ENCODE results near the gene SUV39H1.

The SUV39H1 gene

DNA sequence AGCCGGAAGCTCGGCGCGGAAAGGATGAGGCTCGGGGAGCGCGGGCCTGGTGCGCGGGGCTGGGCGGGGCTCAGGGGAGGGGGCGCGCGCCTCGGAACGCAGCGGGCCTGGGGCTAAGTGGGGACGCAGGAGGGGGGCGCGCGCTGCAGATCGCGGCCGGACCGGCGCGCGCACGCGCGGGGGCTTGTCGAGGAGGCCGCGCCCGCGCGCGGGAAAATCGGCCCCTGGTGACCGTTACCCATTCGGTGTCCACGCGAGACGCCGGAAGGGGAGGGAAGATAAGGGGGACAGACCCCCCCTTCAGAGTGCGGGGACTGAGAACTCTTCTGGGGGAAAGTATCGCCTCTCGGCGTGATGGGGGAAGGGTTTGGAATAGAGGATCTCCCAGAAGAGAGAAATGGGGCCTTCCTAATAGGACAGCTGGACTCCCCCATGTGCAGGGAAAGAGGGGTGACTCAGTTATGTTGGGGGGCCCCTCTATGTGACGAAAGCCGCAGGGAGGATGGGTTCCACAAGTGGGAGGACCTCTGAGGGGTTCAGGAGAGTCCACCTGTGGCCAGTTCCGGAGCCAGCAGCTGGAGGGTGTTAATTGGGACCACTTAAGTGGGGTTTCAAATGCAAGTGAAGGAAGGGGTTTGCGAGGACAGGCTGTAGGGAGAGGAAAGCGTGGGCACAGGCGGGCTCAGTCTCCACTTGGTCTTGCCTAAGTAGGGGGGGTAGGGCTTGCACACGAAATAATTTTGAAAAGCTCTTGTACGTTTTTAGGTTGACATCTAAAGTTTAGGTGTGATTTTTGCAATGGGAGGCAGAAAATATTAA, 584 bp downstream of the SUV39H1 start:
- Histone ChIP-seq H2BK12ac (ENCODE audit: low read length) (no peak overlapping the region), H3K23ac (ENCODE audit: low read length) (no peak overlapping the region), H3K36me3 (ENCODE audit: control insufficient read depth in 1 of 2, insufficient read depth in 2 of 2, low read length in 2 of 2) (peaks cover 10 to 25% of the 10 kb centered on the region in 2 experiments), H3K9me3 (ENCODE audit: insufficient read depth, low read depth, low read length) (no peaks in the 10 kb centered on the region), H3K18ac (ENCODE audit: low read length) (peak overlapping the region; percentile 82), H2BK5ac (ENCODE audit: low read depth, low read length, poor library complexity) (peak overlapping the region; percentile 73), H2BK120ac (ENCODE audit: insufficient read depth, low read length, poor library complexity) (peak overlapping the region; percentile 75), H2AK5ac (ENCODE audit: low read length) (peak overlapping the region; percentile 23), H3K14ac (ENCODE audit: low read length) (peak overlapping the region; percentile 54), H3K4me3 (ENCODE audit: low read depth, low read length) (peak overlapping the region; percentile 75), H3K4ac (ENCODE audit: low read depth, low read length) (peak overlapping the region; percentile 64), H3K27ac (ENCODE audit: low read depth, low read length) (peak overlapping the region; percentile 81), H4K8ac (ENCODE audit: low read depth, low read length) (peak overlapping the region; percentile 86), H3K9ac (ENCODE audit: low read length) (peak overlapping the region; percentile 79), H3K79me2 (ENCODE audit: control insufficient read depth, insufficient read depth, low read length, poor library complexity) (peaks cover 5% of the 10 kb centered on the region), H3K79me1 (ENCODE audit: low read length) (peaks cover 18% of the 10 kb centered on the region), H4K91ac (ENCODE audit: low read depth, low read length) (peak overlapping the region; percentile 72), H3K27me3 (ENCODE audit: insufficient read depth, low read length) (no peaks in the 10 kb centered on the region), H3K4me1 (ENCODE audit: control insufficient read depth in 1 of 2, insufficient read depth in 2 of 2, low read length in 2 of 2) (peaks cover 22 to 32% of the 10 kb centered on the region in 2 experiments), H2AFZ (ENCODE audit: insufficient read depth, low read length, poor library complexity) (peak overlapping the region; percentile 71), H4K12ac (ENCODE audit: low read depth, low read length) (peak overlapping the region; percentile 59), H3K4me2 (ENCODE audit: low read length) (peak overlapping the region; percentile 86)
- WGBS (ENCODE audit: extremely low coverage, insufficient coverage, insufficient read length) = no CpG with 5 or more reads among the region's 56 CpGs
- DNase-seq = no peak

DNA sequence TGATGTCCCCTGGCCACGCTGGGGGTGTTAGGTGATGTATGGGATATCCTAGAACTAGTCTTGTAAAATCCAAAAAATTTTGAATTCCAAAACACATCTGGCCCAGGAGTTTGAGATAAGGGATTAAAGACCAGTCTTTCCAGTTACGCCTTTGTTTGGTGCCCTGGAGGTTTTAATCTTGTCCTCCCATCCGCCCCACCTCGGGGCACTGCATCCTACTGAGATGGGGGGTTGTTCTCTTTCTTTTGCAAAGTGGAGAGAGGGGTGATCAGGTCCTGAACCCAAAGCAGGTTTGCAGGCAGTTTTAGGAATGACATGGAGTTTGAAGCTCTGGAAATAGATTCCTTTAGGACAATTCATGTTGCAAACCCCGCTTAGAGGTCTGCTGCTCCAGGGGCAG, 1.8 kb downstream of the SUV39H1 start:
- H3K27me3 ChIP-seq (ENCODE audit: insufficient read depth, low read length) = no peaks in the 10 kb centered on the region
- peaks cover 25% of the 10 kb centered on the region for H3K79me1 ChIP-seq (ENCODE audit: low read length)
- H4K12ac ChIP-seq (ENCODE audit: low read depth, low read length) = no peak overlapping the region
- H2AK5ac ChIP-seq (ENCODE audit: low read length) = no peak overlapping the region
- no peak overlapping the region for H3K9ac ChIP-seq (ENCODE audit: low read length)
- no peak overlapping the region for H3K18ac ChIP-seq (ENCODE audit: low read length)
- peaks cover 5% of the 10 kb centered on the region for H3K79me2 ChIP-seq (ENCODE audit: control insufficient read depth, insufficient read depth, low read length, poor library complexity)
- peak in 1 of 2 donors; percentile 49 for DNase-seq
- H3K4ac ChIP-seq (ENCODE audit: low read depth, low read length) = no peak overlapping the region
- H2BK12ac ChIP-seq (ENCODE audit: low read length) = no peak overlapping the region
- no peaks in the 10 kb centered on the region for H3K9me3 ChIP-seq (ENCODE audit: insufficient read depth, low read depth, low read length)
- no peak overlapping the region for H2AFZ ChIP-seq (ENCODE audit: insufficient read depth, low read length, poor library complexity)
- WGBS (ENCODE audit: extremely low coverage, insufficient coverage, insufficient read length) = no CpG with 5 or more reads among the region's 5 CpGs
- H3K4me1 ChIP-seq (ENCODE audit: control insufficient read depth in 1 of 2, insufficient read depth in 2 of 2, low read length in 2 of 2) = peaks cover 27 to 37% of the 10 kb centered on the region in 2 experiments
- no peak overlapping the region for H4K91ac ChIP-seq (ENCODE audit: low read depth, low read length)
- no peak overlapping the region for H3K14ac ChIP-seq (ENCODE audit: low read length)
- H2BK5ac ChIP-seq (ENCODE audit: low read depth, low read length, poor library complexity) = no peak overlapping the region
- H3K4me2 ChIP-seq (ENCODE audit: low read length) = no peak overlapping the region
- no peak overlapping the region for H3K27ac ChIP-seq (ENCODE audit: low read depth, low read length)
- H3K4me3 ChIP-seq (ENCODE audit: low read depth, low read length) = no peak overlapping the region
- no peak overlapping the region for H2BK120ac ChIP-seq (ENCODE audit: insufficient read depth, low read length, poor library complexity)
- peaks cover 17 to 33% of the 10 kb centered on the region in 2 experiments for H3K36me3 ChIP-seq (ENCODE audit: control insufficient read depth in 1 of 2, insufficient read depth in 2 of 2, low read length in 2 of 2)
- H4K8ac ChIP-seq (ENCODE audit: low read depth, low read length) = no peak overlapping the region
- H3K23ac ChIP-seq (ENCODE audit: low read length) = no peak overlapping the region

DNA sequence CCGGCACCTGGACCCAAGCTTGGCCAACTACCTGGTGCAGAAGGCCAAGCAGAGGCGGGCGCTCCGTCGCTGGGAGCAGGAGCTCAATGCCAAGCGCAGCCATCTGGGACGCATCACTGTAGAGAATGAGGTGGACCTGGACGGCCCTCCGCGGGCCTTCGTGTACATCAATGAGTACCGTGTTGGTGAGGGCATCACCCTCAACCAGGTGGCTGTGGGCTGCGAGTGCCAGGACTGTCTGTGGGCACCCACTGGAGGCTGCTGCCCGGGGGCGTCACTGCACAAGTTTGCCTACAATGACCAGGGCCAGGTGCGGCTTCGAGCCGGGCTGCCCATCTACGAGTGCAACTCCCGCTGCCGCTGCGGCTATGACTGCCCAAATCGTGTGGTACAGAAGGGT, 3.7 kb downstream of the SUV39H1 start:
- Histone ChIP-seq H3K23ac (ENCODE audit: low read length) (no peak overlapping the region), H3K4me1 (ENCODE audit: control insufficient read depth in 1 of 2, insufficient read depth in 2 of 2, low read length in 2 of 2) (peaks cover 34 to 42% of the 10 kb centered on the region in 2 experiments), H4K12ac (ENCODE audit: low read depth, low read length) (no peak overlapping the region), H3K14ac (ENCODE audit: low read length) (no peak overlapping the region), H2AFZ (ENCODE audit: insufficient read depth, low read length, poor library complexity) (no peak overlapping the region), H4K91ac (ENCODE audit: low read depth, low read length) (peak overlapping the region; percentile 86), H3K79me1 (ENCODE audit: low read length) (peaks cover 32% of the 10 kb centered on the region), H3K9me3 (ENCODE audit: insufficient read depth, low read depth, low read length) (no peaks in the 10 kb centered on the region), H3K4me2 (ENCODE audit: low read length) (no peak overlapping the region), H4K8ac (ENCODE audit: low read depth, low read length) (peak overlapping the region; percentile 13), H3K4ac (ENCODE audit: low read depth, low read length) (peak overlapping the region; percentile 41), H3K27ac (ENCODE audit: low read depth, low read length) (peak overlapping the region; percentile 66), H2AK5ac (ENCODE audit: low read length) (no peak overlapping the region), H2BK5ac (ENCODE audit: low read depth, low read length, poor library complexity) (peak overlapping the region; percentile 27), H3K4me3 (ENCODE audit: low read depth, low read length) (no peak overlapping the region), H3K27me3 (ENCODE audit: insufficient read depth, low read length) (no peaks in the 10 kb centered on the region), H3K36me3 (ENCODE audit: control insufficient read depth in 1 of 2, insufficient read depth in 2 of 2, low read length in 2 of 2) (peaks cover 17 to 36% of the 10 kb centered on the region in 2 experiments), H2BK12ac (ENCODE audit: low read length) (peak overlapping the region; percentile 28), H2BK120ac (ENCODE audit: insufficient read depth, low read length, poor library complexity) (peak overlapping the region; percentile 54), H3K9ac (ENCODE audit: low read length) (no peak overlapping the region), H3K79me2 (ENCODE audit: control insufficient read depth, insufficient read depth, low read length, poor library complexity) (peaks cover 5% of the 10 kb centered on the region), H3K18ac (ENCODE audit: low read length) (no peak overlapping the region)
- DNase-seq = no peak
- WGBS (ENCODE audit: extremely low coverage, insufficient coverage, insufficient read length) = no CpG with 5 or more reads among the region's 23 CpGs

DNA sequence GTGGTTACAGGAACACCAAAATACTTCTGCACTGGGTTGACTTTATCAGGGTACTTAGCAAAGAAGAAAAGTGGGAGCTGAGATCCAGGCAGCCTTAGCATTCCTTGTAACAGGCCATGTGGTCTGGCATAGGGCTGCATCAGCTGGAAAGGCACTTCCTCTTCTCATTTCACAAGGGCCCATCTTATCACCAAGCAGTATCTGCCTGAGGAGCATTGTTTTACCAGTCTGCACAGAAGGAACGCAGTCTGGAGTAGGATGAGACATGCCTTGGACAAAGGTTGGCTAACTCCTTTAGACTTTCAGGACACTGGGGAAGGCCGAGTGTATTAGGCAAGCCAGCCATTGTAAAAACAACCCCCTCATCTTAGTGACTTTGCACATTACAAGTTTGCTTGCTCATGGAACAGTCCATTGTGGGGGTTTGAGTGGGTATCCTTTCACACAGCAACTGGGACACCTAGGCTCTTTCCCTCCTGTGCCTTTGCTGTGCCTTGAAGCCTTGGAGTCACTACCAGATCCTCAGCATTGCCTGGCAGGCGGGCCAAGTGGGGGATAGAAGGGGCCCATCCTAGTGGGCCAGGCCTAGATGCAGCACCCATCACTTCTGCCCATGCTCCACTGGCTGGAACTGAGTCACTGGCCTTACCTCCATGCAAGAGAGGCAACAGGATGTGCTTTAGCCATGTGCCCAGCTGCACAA, 4.6 kb downstream of the SUV39H1 start:
- peaks cover 5% of the 10 kb centered on the region for H3K79me2 ChIP-seq (ENCODE audit: control insufficient read depth, insufficient read depth, low read length, poor library complexity)
- H3K79me1 ChIP-seq (ENCODE audit: low read length) = peaks cover 32% of the 10 kb centered on the region
- no peak overlapping the region for H2AFZ ChIP-seq (ENCODE audit: insufficient read depth, low read length, poor library complexity)
- peak overlapping the region; percentile 59 for H3K14ac ChIP-seq (ENCODE audit: low read length)
- peak overlapping the region; percentile 26 for H4K8ac ChIP-seq (ENCODE audit: low read depth, low read length)
- H3K9ac ChIP-seq (ENCODE audit: low read length) = no peak overlapping the region
- WGBS (ENCODE audit: extremely low coverage, insufficient coverage, insufficient read length) = no CpG with 5 or more reads among the region's 3 CpGs
- H3K27ac ChIP-seq (ENCODE audit: low read depth, low read length) = peak overlapping the region; percentile 92
- H2BK5ac ChIP-seq (ENCODE audit: low read depth, low read length, poor library complexity) = peak overlapping the region; percentile 78
- H3K9me3 ChIP-seq (ENCODE audit: insufficient read depth, low read depth, low read length) = peaks cover 2% of the 10 kb centered on the region
- peak overlapping the region; percentile 86 for H2BK12ac ChIP-seq (ENCODE audit: low read length)
- peaks cover 21 to 42% of the 10 kb centered on the region in 2 experiments for H3K36me3 ChIP-seq (ENCODE audit: control insufficient read depth in 1 of 2, insufficient read depth in 2 of 2, low read length in 2 of 2)
- peak overlapping the region; percentile 87 for H4K91ac ChIP-seq (ENCODE audit: low read depth, low read length)
- peak overlapping the region; percentile 9 for H3K4ac ChIP-seq (ENCODE audit: low read depth, low read length)
- H3K4me2 ChIP-seq (ENCODE audit: low read length) = no peak overlapping the region
- H3K4me1 ChIP-seq (ENCODE audit: control insufficient read depth in 1 of 2, insufficient read depth in 2 of 2, low read length in 2 of 2) = peaks cover 29 to 34% of the 10 kb centered on the region in 2 experiments
- H3K27me3 ChIP-seq (ENCODE audit: insufficient read depth, low read length) = no peaks in the 10 kb centered on the region
- no peak overlapping the region for H3K4me3 ChIP-seq (ENCODE audit: low read depth, low read length)
- peak overlapping the region; percentile 41 for H3K18ac ChIP-seq (ENCODE audit: low read length)
- H2BK120ac ChIP-seq (ENCODE audit: insufficient read depth, low read length, poor library complexity) = peak overlapping the region; percentile 61
- no peak overlapping the region for H3K23ac ChIP-seq (ENCODE audit: low read length)
- peak overlapping the region; percentile 49 for H2AK5ac ChIP-seq (ENCODE audit: low read length)
- peak; percentile 73 to 82 for DNase-seq
- no peak overlapping the region for H4K12ac ChIP-seq (ENCODE audit: low read depth, low read length)

Data from trophoblast cell (in vitro differentiated cells and primary cell).